Keratinocyte (primary cell): ENCODE data around the gene MEAF6. TPM values are rescaled to one million over a fixed set of nuclear protein-coding genes. Genes with fewer than 3 reads are reported as not detected.

ENCODE experiments used
- DNase-seq: peaks from one replicate; pipeline ENCODE4 v3.0.0-alpha.2; 2011; ENCODE audit warnings: low read depth, missing footprints, low spot score
- FAIRE-seq: peaks from 2 replicates; lab custom pipeline; 2011; peaks lifted over from hg19 to GRCh38; lab: Jason Lieb, UNC
- H2AFZ ChIP-seq: 2 replicates; pipeline ENCODE4 v1.6.0; 2012; ENCODE audit warnings: low read length, control low read depth, inconsistent platforms; ENCODE audit not compliant: control insufficient read depth
- H3K27ac ChIP-seq: 2 replicates; pipeline ENCODE4 v1.5.1; 2011; ENCODE audit warnings: low read length; ENCODE audit not compliant: control insufficient read depth, insufficient read depth
- H3K27me3 ChIP-seq: 3 replicates; pipeline ENCODE4 v1.6.0; 2011; ENCODE audit warnings: low read length; ENCODE audit not compliant: control insufficient read depth, insufficient read depth; ENCODE audit errors: extremely low read depth
- H3K36me3 ChIP-seq, 2 experiments: 2 replicates in 1 of 2; 3 replicates in 1 of 2; pipeline ENCODE4 v1.5.1; 2011; ENCODE audit warnings: low read length in 2 of 2, mild to moderate bottlenecking in 1 of 2; ENCODE audit not compliant: control insufficient read depth in 2 of 2, insufficient read depth in 2 of 2; ENCODE audit errors: extremely low read depth in 1 of 2
- H3K4me1 ChIP-seq: 3 replicates; pipeline ENCODE4 v1.5.1; 2011; ENCODE audit warnings: low read length; ENCODE audit not compliant: control insufficient read depth, insufficient read depth; ENCODE audit errors: extremely low read depth
- H3K4me2 ChIP-seq: 3 replicates; pipeline ENCODE4 v1.6.0; 2011; ENCODE audit warnings: low read depth, low read length; ENCODE audit not compliant: control insufficient read depth, insufficient read depth; ENCODE audit errors: extremely low read depth
- H3K4me3 ChIP-seq, 3 experiments: fragments of 200-600 bp in 1 of 3; sonication (generic) in 1 of 3; 2 replicates in 2 of 3; 3 replicates in 1 of 3; pipeline ENCODE4 v1.5.1; 2011 to 2016; ENCODE audit warnings: low read length in 3 of 3, mild to moderate bottlenecking in 3 of 3, control low read depth in 2 of 3, inconsistent platforms in 1 of 3, low read depth in 1 of 3, mixed read lengths in 1 of 3, mixed run types in 1 of 3, moderate library complexity in 1 of 3; ENCODE audit not compliant: control insufficient read depth in 2 of 3, insufficient read depth in 2 of 3; ENCODE audit errors: extremely low read depth in 1 of 3
- H3K79me2 ChIP-seq: 2 replicates; pipeline ENCODE4 v1.6.0; 2012; ENCODE audit warnings: low read length; ENCODE audit not compliant: control insufficient read depth, insufficient read depth
- H3K9ac ChIP-seq: 3 replicates; pipeline ENCODE4 v1.6.0; 2011; ENCODE audit warnings: low read length; ENCODE audit not compliant: control insufficient read depth, insufficient read depth; ENCODE audit errors: extremely low read depth
- H3K9me1 ChIP-seq: 3 replicates; pipeline ENCODE4 v1.6.0; 2011; ENCODE audit warnings: low read length; ENCODE audit not compliant: control insufficient read depth, insufficient read depth; ENCODE audit errors: extremely low read depth
- H3K9me3 ChIP-seq: 2 replicates; pipeline ENCODE4 v1.5.1; 2012; ENCODE audit warnings: low read depth, low read length; ENCODE audit not compliant: control insufficient read depth
- H4K20me1 ChIP-seq: 3 replicates; pipeline ENCODE4 v1.6.0; 2011; ENCODE audit warnings: low read length; ENCODE audit not compliant: control insufficient read depth, insufficient read depth; ENCODE audit errors: extremely low read depth
- CTCF ChIP-seq, 3 experiments: IDR thresholded peaks in 1 of 3; conservative IDR thresholded peaks in 1 of 3; optimal IDR thresholded peaks in 1 of 3; 2 replicates in 2 of 3; 3 replicates in 1 of 3; pipeline versions ENCODE3 to v1.5.1; 2011; ENCODE audit warnings: low read length in 3 of 3, mild to moderate bottlenecking in 3 of 3, moderate library complexity in 2 of 3, control low read depth in 1 of 3, inconsistent platforms in 1 of 3; ENCODE audit not compliant: insufficient read depth in 2 of 3; ENCODE audit errors: extremely low read depth in 1 of 3
- EZH2 ChIP-seq: IDR thresholded peaks from one replicate; pipeline ENCODE4 v1.6.1; 2012; ENCODE audit warnings: inconsistent platforms, mild to moderate bottlenecking, low read length, moderate library complexity
- dilution Hi-C: fragments of 300-500 bp; cut with MboI; formaldehyde crosslinking; loops from one replicate; pipeline ENCODE4 v1.7.0; 2020; ENCODE audit warnings: low sequenced_read_pairs; ENCODE audit not compliant: extremely low pct_ligation_motif_present
- polyA plus RNA-seq, 5 experiments: library from polyadenylated mRNA; depleted of rRNA in 3 of 5; stranded (reverse) in 3 of 5; stranded (forward) in 1 of 5; unstranded in 1 of 5; fragments of >200 nt; gene quantifications; 1 replicate in 1 of 5; 2 replicates in 3 of 5; 3 replicates in 1 of 5; pipeline versions ENCODE4 v1.2.1 to v1.2.3, GENCODE V29; 2011 to 2012; ENCODE audit warnings: missing spikeins in 2 of 5, low read depth in 1 of 5, low replicate concordance in 1 of 5

MEAF6 gene
- polyA plus RNA-seq, 1 donor (not counting 4 experiments of a cell fraction or from before 2014, with no cell fraction given) = 51.9 TPM

- dilution Hi-C loops = no loop called here
Observed at GRCh38 chr1:37478890-37479254, 35.7 kb downstream of the MEAF6 start.

GRCh38 chr1:37478451-37478881 lies 36.1 kb downstream of the MEAF6 start:
- peak; percentile 48 for DNase-seq
- no peaks in the 10 kb centered on the region for H3K9me3 ChIP-seq
- H3K79me2 ChIP-seq = peaks cover 77% of the 10 kb centered on the region
- peak overlapping the region; percentile 96 for H3K4me2 ChIP-seq
- H3K9me1 ChIP-seq = peaks cover 4% of the 10 kb centered on the region
- peak overlapping the region; percentile 99 for H3K27ac ChIP-seq
- H4K20me1 ChIP-seq = peaks cover 25% of the 10 kb centered on the region
- H3K4me1 ChIP-seq = peaks cover 59% of the 10 kb centered on the region
- H3K27me3 ChIP-seq = no peaks in the 10 kb centered on the region
- TF ChIP-seq EZH2 (no peak), CTCF (optimal IDR thresholded peaks at IDR 0.05 in 1 of 3, IDR thresholded peaks at IDR 0.05 in 1 of 3, conservative IDR thresholded peaks at IDR 0.05 in 1 of 3; ENCODE audit: extremely low read depth in 1 of 3, insufficient read depth in 2 of 3, low read length in 3 of 3) (no peak)
- dilution Hi-C loops = no loop called here
- peak overlapping the region; percentile 99 for H3K9ac ChIP-seq
- H3K4me3 ChIP-seq = peak overlapping the region; percentile 57 to 99 (median 94)
- no peak overlapping the region for H2AFZ ChIP-seq
- H3K36me3 ChIP-seq = peaks cover 40 to 67% of the 10 kb centered on the region in 2 experiments
- peak; percentile 34 for FAIRE-seq

More at GRCh38 chr1:37478890-37479254, 35.7 kb downstream of the MEAF6 start:
- DNase-seq (peak; percentile 48), FAIRE-seq (no peak)
- Histone ChIP-seq H3K27me3 (no peaks in the 10 kb centered on the region), H3K4me1 (peaks cover 54% of the 10 kb centered on the region), H2AFZ (no peak overlapping the region), H3K27ac (peak overlapping the region; percentile 99), H3K79me2 (peaks cover 77% of the 10 kb centered on the region), H3K9me1 (peaks cover 4% of the 10 kb centered on the region), H3K4me2 (peak overlapping the region; percentile 96), H3K4me3 (peak overlapping the region; percentile 57 to 99 (median 94)), H4K20me1 (peaks cover 26% of the 10 kb centered on the region), H3K9me3 (no peaks in the 10 kb centered on the region), H3K36me3 (peaks cover 44 to 71% of the 10 kb centered on the region in 2 experiments), H3K9ac (peak overlapping the region; percentile 99)
- no peak for TF ChIP-seq EZH2
- TF ChIP-seq CTCF (optimal IDR thresholded peaks at IDR 0.05 in 1 of 3, IDR thresholded peaks at IDR 0.05 in 1 of 3, conservative IDR thresholded peaks at IDR 0.05 in 1 of 3; ENCODE audit: extremely low read depth in 1 of 3, insufficient read depth in 2 of 3, low read length in 3 of 3) = no peak
